Suprapubic skin (tissue), 4 donors: ENCODE data around the gene TYMS. TPM values are rescaled to one million over a fixed set of nuclear protein-coding genes. Genes with fewer than 3 reads are reported as not detected.

Experiments
- DNase-seq, 2 donors: peaks; one replicate each; pipeline ENCODE4 v3.0.0-alpha.2; 2019; ENCODE audit warnings: low spot score in 2 of 2
- H3K27ac ChIP-seq: fragments of 200-600 bp; sonication (generic); one replicate; pipeline ENCODE4 v1.5.1; 2019
- H3K27me3 ChIP-seq: fragments of 200-600 bp; sonication (generic); one replicate; pipeline ENCODE4 v1.5.1; 2019
- H3K36me3 ChIP-seq: fragments of 200-600 bp; sonication (generic); one replicate; pipeline ENCODE4 v1.5.1; 2019
- H3K4me1 ChIP-seq: fragments of 200-600 bp; sonication (generic); one replicate; pipeline ENCODE4 v1.5.1; 2019
- H3K4me3 ChIP-seq: fragments of 200-600 bp; sonication (generic); one replicate; pipeline ENCODE4 v1.5.1; 2019; ENCODE audit warnings: mild to moderate bottlenecking
- H3K9me3 ChIP-seq: fragments of 200-600 bp; sonication (generic); one replicate; pipeline ENCODE4 v1.5.1; 2019
- CTCF ChIP-seq, 2 donors: fragments of 200-600 bp in 1 of 2; fragments of 450-650 bp in 1 of 2; sonication (generic) in 1 of 2; IDR thresholded peaks; one replicate each; pipeline ENCODE4 v1.5.1; 2016 to 2019; ENCODE audit warnings: antibody characterized with exemption in 2 of 2, mild to moderate bottlenecking in 1 of 2, moderate library complexity in 1 of 2
- EP300 ChIP-seq: sonication (generic); formaldehyde crosslinking; IDR thresholded peaks from one replicate; pipeline ENCODE4 v1.6.1; 2017; ENCODE audit warnings: antibody characterized with exemption
- POLR2A ChIP-seq, 2 donors: fragments of 450-650 bp; IDR thresholded peaks; one replicate each; pipeline ENCODE4 v1.6.1; 2017; ENCODE audit warnings: antibody characterized with exemption in 2 of 2, mild to moderate bottlenecking in 2 of 2, moderate library complexity in 2 of 2
- POLR2AphosphoS5 ChIP-seq, 3 donors: sonication (generic); formaldehyde crosslinking; IDR thresholded peaks; one replicate each; pipeline ENCODE4 v1.6.1; 2017; ENCODE audit warnings: antibody characterized with exemption in 3 of 3
- WGBS: methylation state at CpG from one replicate; pipeline ENCODE4 v1.1.5; 2018; 5-methylcytosine and 5-hydroxymethylcytosine counted together
- total RNA-seq, 4 donors: library from RNA; depleted of rRNA; stranded (reverse); fragments of >200 nt; gene quantifications; one replicate each; pipeline ENCODE4 v1.1.0, GENCODE V29; 2016

The TYMS gene
- total RNA-seq, 4 donors from 2014 or later: 2.6 to 5.9 (median 3.2) TPM

GRCh38 chr18:668260-668659 is 10.8 kb downstream of the TYMS start:
- WGBS: 65% methylated on average over 1 of the region's 1 CpG
- H3K4me1 ChIP-seq: no peaks in the 10 kb centered on the region
- H3K9me3 ChIP-seq: no peaks in the 10 kb centered on the region
- H3K27ac ChIP-seq: no peak overlapping the region
- H3K27me3 ChIP-seq: no peaks in the 10 kb centered on the region
- no peak for DNase-seq
- peaks cover 23% of the 10 kb centered on the region for H3K36me3 ChIP-seq
- TF ChIP-seq POLR2A (IDR thresholded peaks at IDR 0.05): no peak
- TF ChIP-seq CTCF (IDR thresholded peaks at IDR 0.05): no peak
- TF ChIP-seq EP300: no peak
- TF ChIP-seq POLR2AphosphoS5 (IDR thresholded peaks at IDR 0.05): no peak
- no peak overlapping the region for H3K4me3 ChIP-seq

GRCh38 chr18:669077-669476 is 11.6 kb downstream of the TYMS start:
- H3K27ac ChIP-seq: no peak overlapping the region
- WGBS: 96% methylated on average over 8 of the region's 8 CpGs
- DNase-seq: no peak
- TF ChIP-seq POLR2A (IDR thresholded peaks at IDR 0.05) (no peak), POLR2AphosphoS5 (IDR thresholded peaks at IDR 0.05) (no peak), CTCF (IDR thresholded peaks at IDR 0.05) (no peak), EP300 (no peak)
- peaks cover 23% of the 10 kb centered on the region for H3K36me3 ChIP-seq
- no peaks in the 10 kb centered on the region for H3K4me1 ChIP-seq
- H3K4me3 ChIP-seq: no peak overlapping the region
- no peaks in the 10 kb centered on the region for H3K9me3 ChIP-seq
- H3K27me3 ChIP-seq: no peaks in the 10 kb centered on the region

GRCh38 chr18:670522-670921 is 13.1 kb downstream of the TYMS start:
- Histone ChIP-seq H3K27ac (no peak overlapping the region), H3K9me3 (no peaks in the 10 kb centered on the region), H3K4me3 (no peak overlapping the region), H3K27me3 (no peaks in the 10 kb centered on the region), H3K36me3 (peaks cover 35% of the 10 kb centered on the region), H3K4me1 (no peaks in the 10 kb centered on the region)
- WGBS: 90% methylated on average over 11 of the region's 11 CpGs
- DNase-seq: no peak
- TF ChIP-seq POLR2A (IDR thresholded peaks at IDR 0.05): no peak
- no peak for TF ChIP-seq EP300
- TF ChIP-seq POLR2AphosphoS5 (IDR thresholded peaks at IDR 0.05): no peak
- TF ChIP-seq CTCF (IDR thresholded peaks at IDR 0.05): no peak

GRCh38 chr18:671405-671804 is 14.0 kb downstream of the TYMS start:
- DNase-seq: no peak
- Histone ChIP-seq H3K9me3 (no peaks in the 10 kb centered on the region), H3K4me3 (no peak overlapping the region), H3K4me1 (no peaks in the 10 kb centered on the region), H3K36me3 (peaks cover 40% of the 10 kb centered on the region), H3K27ac (no peak overlapping the region), H3K27me3 (no peaks in the 10 kb centered on the region)
- TF ChIP-seq POLR2A (IDR thresholded peaks at IDR 0.05) (no peak), EP300 (no peak), CTCF (IDR thresholded peaks at IDR 0.05) (no peak), POLR2AphosphoS5 (IDR thresholded peaks at IDR 0.05) (no peak)
- whole genome bisulfite sequencing: 93% methylated on average over 1 of the region's 1 CpG

GRCh38 chr18:673317-673716 is 15.9 kb downstream of the TYMS start:
- no peak for DNase-seq

More at GRCh38 chr18:673317-673716, 15.9 kb downstream of the TYMS start:
- WGBS: 86% methylated on average over 3 of the region's 3 CpGs
- Histone ChIP-seq H3K27me3 (no peaks in the 10 kb centered on the region), H3K4me3 (no peak overlapping the region), H3K27ac (no peak overlapping the region), H3K9me3 (no peaks in the 10 kb centered on the region), H3K4me1 (no peaks in the 10 kb centered on the region), H3K36me3 (peaks cover 56% of the 10 kb centered on the region)
- TF ChIP-seq POLR2AphosphoS5 (IDR thresholded peaks at IDR 0.05): no peak
- no peak for TF ChIP-seq POLR2A (IDR thresholded peaks at IDR 0.05)
- no peak for TF ChIP-seq EP300
- TF ChIP-seq CTCF (IDR thresholded peaks at IDR 0.05): no peak
